HepG2 (cell line): ENCODE results near the gene AQP10. TPM values are rescaled to one million over a fixed set of nuclear protein-coding genes. Genes with fewer than 3 reads are reported as not detected.

Experiments used
- HES4 ChIP-seq: sonication (generic); formaldehyde crosslinking; IDR thresholded peaks from 2 replicates; pipeline ENCODE4 v1.9.0; 2021; ENCODE audit warnings: mild to moderate bottlenecking, missing genetic modification reagents, borderline replicate concordance
- LBX2 ChIP-seq: sonication (generic); formaldehyde crosslinking; IDR thresholded peaks from 2 replicates; pipeline ENCODE4 v1.5.0; 2020; ENCODE audit warnings: missing genetic modification reagents, mild to moderate bottlenecking, borderline replicate concordance
- MLLT10 ChIP-seq: sonication (generic); formaldehyde crosslinking; IDR thresholded peaks from 2 replicates; pipeline ENCODE4 v1.4.0; 2020; ENCODE audit warnings: missing genetic modification reagents
- MYNN ChIP-seq: sonication (generic); formaldehyde crosslinking; IDR thresholded peaks from 2 replicates; pipeline ENCODE4 v1.4.0; 2020; ENCODE audit warnings: mild to moderate bottlenecking, low read depth, missing genetic modification reagents
- NKX3-1 ChIP-seq: sonication (generic); formaldehyde crosslinking; IDR thresholded peaks from 2 replicates; pipeline ENCODE4 v1.5.0; 2020; ENCODE audit warnings: missing genetic modification reagents
- NPAS2 ChIP-seq: sonication (generic); formaldehyde crosslinking; IDR thresholded peaks from 2 replicates; pipeline ENCODE4 v1.8.0; 2022; ENCODE audit warnings: mild to moderate bottlenecking, missing genetic modification reagents, borderline replicate concordance
- POLR2AphosphoS2 ChIP-seq: IDR thresholded peaks from 2 replicates; pipeline ENCODE4 v1.6.1; 2011; ENCODE audit warnings: low read depth, low read length, improper control_type of control experiment
- SMAD9 ChIP-seq: sonication (generic); formaldehyde crosslinking; IDR thresholded peaks from 2 replicates; pipeline ENCODE4 v1.5.1; 2020; ENCODE audit warnings: mild to moderate bottlenecking, missing genetic modification reagents
- TCF7 ChIP-seq: sonication (generic); IDR thresholded peaks from 2 replicates; pipeline ENCODE4 v1.6.1; 2016; ENCODE audit warnings: antibody characterized with exemption, low read depth
- TRAFD1 ChIP-seq: sonication (generic); formaldehyde crosslinking; IDR thresholded peaks from 2 replicates; pipeline ENCODE4 v1.5.1; 2020; ENCODE audit warnings: missing genetic modification reagents, mild to moderate bottlenecking, borderline replicate concordance
- TRIM24 ChIP-seq: sonication (generic); formaldehyde crosslinking; IDR thresholded peaks from 2 replicates; pipeline ENCODE4 v1.8.0; 2022; ENCODE audit warnings: mild to moderate bottlenecking, missing genetic modification reagents
- ZIK1 ChIP-seq: sonication (generic); formaldehyde crosslinking; IDR thresholded peaks from 2 replicates; pipeline ENCODE4 v1.5.0; 2020; ENCODE audit warnings: mild to moderate bottlenecking, low read depth, missing genetic modification reagents, borderline replicate concordance
- ZNF251 ChIP-seq: sonication (generic); formaldehyde crosslinking; IDR thresholded peaks from 2 replicates; pipeline ENCODE4 v1.9.0; 2021; ENCODE audit warnings: mild to moderate bottlenecking, missing genetic modification reagents
- ZNF44 ChIP-seq: sonication (generic); formaldehyde crosslinking; IDR thresholded peaks from 2 replicates; pipeline ENCODE4 v1.5.1; 2020; ENCODE audit warnings: mild to moderate bottlenecking, missing genetic modification reagents
- ZNF510 ChIP-seq: sonication (generic); formaldehyde crosslinking; IDR thresholded peaks from 2 replicates; pipeline ENCODE4 v1.4.0; 2020; ENCODE audit warnings: low read depth, mild to moderate bottlenecking, missing genetic modification reagents
- ZNF556 ChIP-seq: sonication (generic); formaldehyde crosslinking; IDR thresholded peaks from 2 replicates; pipeline ENCODE4 v1.4.0; 2020; ENCODE audit warnings: mild to moderate bottlenecking, missing genetic modification reagents, borderline replicate concordance
- ZNF737 ChIP-seq: sonication (generic); formaldehyde crosslinking; IDR thresholded peaks from 2 replicates; pipeline ENCODE4 v1.5.0; 2020; ENCODE audit warnings: missing genetic modification reagents, mild to moderate bottlenecking, borderline replicate concordance
- ZNF83 ChIP-seq: sonication (generic); formaldehyde crosslinking; IDR thresholded peaks from 2 replicates; pipeline ENCODE4 v1.4.0; 2020; ENCODE audit warnings: missing genetic modification reagents, mild to moderate bottlenecking, borderline replicate concordance
- polyA plus RNA-seq, 8 experiments: library from polyadenylated mRNA; depleted of rRNA in 3 of 8; stranded (reverse) in 7 of 8; unstranded in 1 of 8; fragments of >200 nt; fragmentation: Illumina TruSeq in 4 of 8; extraction: Trizol in 4 of 8; gene quantifications; 2 replicates each; pipeline versions ENCODE4 v1.2.1 to v1.2.3, GENCODE V29; 2011 to 2016; ENCODE audit warnings: low read depth in 4 of 8, missing spikeins in 1 of 8, mixed read lengths in 1 of 8; ENCODE audit not compliant: insufficient read depth in 1 of 8
- total RNA-seq, 5 experiments: library from RNA; depleted of rRNA; stranded (reverse); fragments of >200 nt; fragmentation: Illumina TruSeq; extraction: Trizol; gene quantifications; 2 replicates each; pipeline ENCODE4 v1.2.3, GENCODE V29; 2016; ENCODE audit warnings: low read depth in 1 of 5
- TF ChIP-seq, protein P1 (sequence below): sonication (generic); formaldehyde crosslinking; IDR thresholded peaks from 2 replicates; pipeline ENCODE4 v1.5.0; 2020; ENCODE audit warnings: mild to moderate bottlenecking, missing genetic modification reagents, moderate library complexity
- TF ChIP-seq, protein P2 (sequence below): IDR thresholded peaks from 2 replicates; pipeline ENCODE4 v1.6.1; 2016
- TF ChIP-seq, protein P3 (sequence below): fragments of 450-650 bp; IDR thresholded peaks from 2 replicates; pipeline ENCODE4 v1.6.1; 2017; ENCODE audit warnings: mild to moderate bottlenecking

Gene AQP10
- total and polyA plus RNA-seq, 2 of the 13 experiments (the other 11 are each of a cell fraction or from before 2014, with no cell fraction given): 0.30 TPM; not detected in 1

DNA sequence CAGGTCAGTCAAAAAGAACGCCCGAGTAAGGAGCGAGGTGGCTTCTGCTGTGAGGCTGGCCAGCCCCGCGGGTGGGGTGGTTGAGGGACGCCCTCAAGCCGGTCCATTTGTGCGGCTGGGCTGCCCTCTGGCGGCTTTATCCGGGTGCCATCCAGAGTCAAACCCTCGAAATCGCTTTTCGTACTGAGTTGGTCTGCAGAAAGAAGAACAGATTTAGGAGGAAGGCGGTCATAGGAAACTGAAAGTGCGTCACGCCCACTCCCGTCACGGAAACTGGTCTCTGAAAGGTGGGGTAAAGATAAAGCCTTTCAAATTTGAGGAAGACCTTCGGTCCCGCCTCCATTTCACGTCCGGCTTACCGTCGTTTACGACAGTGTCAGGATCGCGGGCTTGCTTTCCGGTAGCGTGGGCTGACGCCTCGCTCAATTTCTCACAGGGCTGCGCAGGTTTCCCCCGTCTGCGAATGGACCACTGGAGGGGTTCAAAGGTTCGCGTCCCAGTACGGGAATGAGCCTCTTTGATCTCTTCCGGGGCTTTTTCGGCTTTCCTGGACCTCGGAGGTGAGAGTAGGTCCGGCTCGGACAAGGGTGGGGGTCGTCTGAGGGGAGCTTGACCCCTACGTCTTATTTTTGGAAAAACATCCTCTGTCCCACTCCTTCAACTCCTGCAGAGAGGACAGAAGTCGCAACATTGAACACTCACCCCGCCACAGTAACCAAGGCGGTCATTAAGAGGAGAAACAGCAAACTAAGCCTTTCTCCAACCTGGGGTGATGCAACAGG is 48.5 kb upstream of the AQP10 start, which contains the start of gene HAX1 (continued):
- peak; percentile 92; the same call in 1 of the 2 replicates for TF ChIP-seq TRAFD1 (CRISPR knock-in tag)
- no peak for TF ChIP-seq ZIK1 (CRISPR knock-in tag)
- TF ChIP-seq, protein P1, sequence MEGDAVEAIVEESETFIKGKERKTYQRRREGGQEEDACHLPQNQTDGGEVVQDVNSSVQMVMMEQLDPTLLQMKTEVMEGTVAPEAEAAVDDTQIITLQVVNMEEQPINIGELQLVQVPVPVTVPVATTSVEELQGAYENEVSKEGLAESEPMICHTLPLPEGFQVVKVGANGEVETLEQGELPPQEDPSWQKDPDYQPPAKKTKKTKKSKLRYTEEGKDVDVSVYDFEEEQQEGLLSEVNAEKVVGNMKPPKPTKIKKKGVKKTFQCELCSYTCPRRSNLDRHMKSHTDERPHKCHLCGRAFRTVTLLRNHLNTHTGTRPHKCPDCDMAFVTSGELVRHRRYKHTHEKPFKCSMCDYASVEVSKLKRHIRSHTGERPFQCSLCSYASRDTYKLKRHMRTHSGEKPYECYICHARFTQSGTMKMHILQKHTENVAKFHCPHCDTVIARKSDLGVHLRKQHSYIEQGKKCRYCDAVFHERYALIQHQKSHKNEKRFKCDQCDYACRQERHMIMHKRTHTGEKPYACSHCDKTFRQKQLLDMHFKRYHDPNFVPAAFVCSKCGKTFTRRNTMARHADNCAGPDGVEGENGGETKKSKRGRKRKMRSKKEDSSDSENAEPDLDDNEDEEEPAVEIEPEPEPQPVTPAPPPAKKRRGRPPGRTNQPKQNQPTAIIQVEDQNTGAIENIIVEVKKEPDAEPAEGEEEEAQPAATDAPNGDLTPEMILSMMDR (CRISPR knock-in tag): peak; percentile 94
- TF ChIP-seq ZNF83 (CRISPR knock-in tag): no peak
- TF ChIP-seq TCF7: no peak
- no peak for TF ChIP-seq NKX3-1 (CRISPR knock-in tag)
- no peak for TF ChIP-seq MLLT10 (CRISPR knock-in tag)
- no peak for TF ChIP-seq ZNF510
- TF ChIP-seq MYNN (CRISPR knock-in tag): no peak
- no peak for TF ChIP-seq ZNF44 (CRISPR knock-in tag)
- 0 out of 2 replicates have a peak, but pooled peaks have one; percentile 55 for TF ChIP-seq ZNF251 (CRISPR knock-in tag)
- TF ChIP-seq HES4 (CRISPR knock-in tag): peak; percentile 42; the same call in 1 of the 2 replicates
- TF ChIP-seq, protein P2, sequence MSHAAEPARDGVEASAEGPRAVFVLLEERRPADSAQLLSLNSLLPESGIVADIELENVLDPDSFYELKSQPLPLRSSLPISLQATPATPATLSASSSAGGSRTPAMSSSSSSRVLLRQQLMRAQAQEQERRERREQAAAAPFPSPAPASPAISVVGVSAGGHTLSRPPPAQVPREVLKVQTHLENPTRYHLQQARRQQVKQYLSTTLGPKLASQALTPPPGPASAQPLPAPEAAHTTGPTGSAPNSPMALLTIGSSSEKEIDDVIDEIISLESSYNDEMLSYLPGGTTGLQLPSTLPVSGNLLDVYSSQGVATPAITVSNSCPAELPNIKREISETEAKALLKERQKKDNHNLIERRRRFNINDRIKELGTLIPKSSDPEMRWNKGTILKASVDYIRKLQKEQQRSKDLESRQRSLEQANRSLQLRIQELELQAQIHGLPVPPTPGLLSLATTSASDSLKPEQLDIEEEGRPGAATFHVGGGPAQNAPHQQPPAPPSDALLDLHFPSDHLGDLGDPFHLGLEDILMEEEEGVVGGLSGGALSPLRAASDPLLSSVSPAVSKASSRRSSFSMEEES (CRISPR knock-in tag): 0 out of 2 replicates have a peak, but pooled peaks have one; percentile 25
- no peak for TF ChIP-seq SMAD9 (CRISPR knock-in tag)
- no peak for TF ChIP-seq TRIM24
- TF ChIP-seq ZNF737 (CRISPR knock-in tag): no peak; the same call in 1 of the 2 replicates
- TF ChIP-seq NPAS2 (CRISPR knock-in tag): no peak
- no peak for TF ChIP-seq POLR2AphosphoS2
- TF ChIP-seq ZNF556 (CRISPR knock-in tag): peak; percentile 67; the same call in 1 of the 2 replicates
- TF ChIP-seq, protein P3, sequence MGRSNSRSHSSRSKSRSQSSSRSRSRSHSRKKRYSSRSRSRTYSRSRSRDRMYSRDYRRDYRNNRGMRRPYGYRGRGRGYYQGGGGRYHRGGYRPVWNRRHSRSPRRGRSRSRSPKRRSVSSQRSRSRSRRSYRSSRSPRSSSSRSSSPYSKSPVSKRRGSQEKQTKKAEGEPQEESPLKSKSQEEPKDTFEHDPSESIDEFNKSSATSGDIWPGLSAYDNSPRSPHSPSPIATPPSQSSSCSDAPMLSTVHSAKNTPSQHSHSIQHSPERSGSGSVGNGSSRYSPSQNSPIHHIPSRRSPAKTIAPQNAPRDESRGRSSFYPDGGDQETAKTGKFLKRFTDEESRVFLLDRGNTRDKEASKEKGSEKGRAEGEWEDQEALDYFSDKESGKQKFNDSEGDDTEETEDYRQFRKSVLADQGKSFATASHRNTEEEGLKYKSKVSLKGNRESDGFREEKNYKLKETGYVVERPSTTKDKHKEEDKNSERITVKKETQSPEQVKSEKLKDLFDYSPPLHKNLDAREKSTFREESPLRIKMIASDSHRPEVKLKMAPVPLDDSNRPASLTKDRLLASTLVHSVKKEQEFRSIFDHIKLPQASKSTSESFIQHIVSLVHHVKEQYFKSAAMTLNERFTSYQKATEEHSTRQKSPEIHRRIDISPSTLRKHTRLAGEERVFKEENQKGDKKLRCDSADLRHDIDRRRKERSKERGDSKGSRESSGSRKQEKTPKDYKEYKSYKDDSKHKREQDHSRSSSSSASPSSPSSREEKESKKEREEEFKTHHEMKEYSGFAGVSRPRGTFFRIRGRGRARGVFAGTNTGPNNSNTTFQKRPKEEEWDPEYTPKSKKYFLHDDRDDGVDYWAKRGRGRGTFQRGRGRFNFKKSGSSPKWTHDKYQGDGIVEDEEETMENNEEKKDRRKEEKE: no peak
- no peak; the same call in 1 of the 2 replicates for TF ChIP-seq LBX2
